GM18499 (cell line): Measurements from ENCODE around the gene ARSG.
"Not testable (repeated sequence)": the region's sequence is repeated elsewhere in the genome, so short reads cannot be mapped to it uniquely, and the experiment has no call there.

ENCODE experiments used
- ATAC-seq: cut with Tn5 transposase; IDR thresholded peaks from one replicate; pipeline ENCODE4 v1.9.1; 2021; ENCODE audit warnings: moderate number of reproducible peaks; ENCODE audit not compliant: insufficient read depth, unreplicated experiment

ARSG gene

DNA sequence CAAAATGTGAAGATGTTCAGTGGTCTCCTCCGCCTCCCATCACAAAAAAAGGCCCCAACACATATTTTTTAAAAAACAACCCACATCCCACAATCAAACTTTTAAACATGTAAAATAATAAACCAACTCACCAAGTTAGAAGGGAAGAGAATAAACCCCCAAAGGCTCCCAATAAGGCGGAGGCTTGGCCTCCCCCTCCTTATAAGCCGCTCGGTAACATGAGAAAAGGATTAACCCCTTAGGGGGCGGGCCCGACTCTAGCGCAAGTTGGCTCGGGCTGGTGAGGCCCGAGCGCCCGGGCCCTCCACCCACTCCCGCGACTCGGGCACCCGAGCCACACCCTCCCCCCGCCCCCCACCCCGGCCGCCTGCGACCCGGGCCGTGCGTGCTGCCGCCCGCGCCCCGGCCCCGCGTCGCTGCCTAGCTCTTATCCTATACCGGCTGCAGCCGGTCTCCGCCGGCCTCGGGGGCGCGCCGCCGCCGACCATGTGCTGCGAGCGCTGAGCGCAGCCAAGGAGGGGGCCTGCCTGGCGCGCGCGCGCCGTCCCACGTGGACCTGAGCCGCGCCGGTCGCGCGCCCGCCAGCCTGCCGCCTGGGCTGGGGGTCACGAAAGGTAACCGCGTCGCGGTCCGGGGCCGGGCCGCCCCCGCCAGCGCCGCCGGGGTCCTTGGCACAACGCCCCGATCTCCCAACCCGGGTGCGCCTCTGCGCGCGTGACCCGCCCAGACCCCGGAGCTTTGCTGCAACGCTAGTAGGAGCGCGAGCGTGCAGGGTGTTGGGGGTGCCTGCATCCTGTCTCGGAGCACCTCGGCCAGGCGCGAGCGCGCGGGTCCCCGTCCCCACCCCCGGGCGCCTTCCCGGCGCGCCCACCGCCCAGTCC lies at the start of gene ARSG, which contains the start of gene SLC16A6:
Gene ARSG, plus strand, starts transcription at position 541 of the 881 bp plus-strand sequence. CDS start 15,999 bp downstream, outside the sequence.
Gene SLC16A6, minus strand, starts transcription at position 173 of the 881 bp plus-strand sequence. CDS start 12,807 bp downstream, outside the sequence.
- no peak for ATAC-seq

DNA sequence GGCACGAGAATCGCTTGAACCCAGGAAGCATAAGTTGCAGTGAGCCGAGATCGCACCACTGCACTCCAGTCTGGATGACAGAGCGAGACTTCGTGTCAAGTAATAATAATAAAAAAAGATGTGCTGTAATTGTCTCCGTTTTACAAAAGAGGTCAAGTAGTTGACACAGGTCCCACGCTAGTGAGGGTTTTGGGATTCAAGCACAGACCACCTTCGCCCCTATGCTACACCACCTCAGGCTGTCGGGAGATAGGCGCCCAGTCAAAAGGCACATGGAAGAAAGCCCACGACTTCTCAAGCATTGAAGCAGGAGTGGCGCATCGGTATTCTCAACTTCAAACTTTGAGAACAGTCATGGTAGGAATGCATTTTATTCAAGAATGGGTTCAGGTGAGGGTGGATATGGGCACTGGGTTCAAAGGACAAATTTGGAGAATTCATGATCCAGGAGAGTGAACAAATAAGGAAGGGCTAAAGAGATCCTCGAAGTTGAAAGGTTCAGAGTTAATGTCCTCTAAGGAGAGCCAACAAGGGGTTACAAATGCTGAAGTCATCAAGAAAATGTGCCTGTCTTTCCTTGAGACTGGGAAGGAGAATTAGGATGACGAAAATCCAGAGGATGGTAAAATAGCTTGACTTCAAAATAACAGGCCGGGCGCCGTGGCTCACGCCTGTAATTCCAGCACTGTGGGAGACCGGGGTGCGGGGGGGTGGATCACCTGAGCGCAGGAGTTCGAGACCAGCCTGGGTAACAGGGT lies 44.8 kb upstream of the ARSG start:
- no peak for ATAC-seq

DNA sequence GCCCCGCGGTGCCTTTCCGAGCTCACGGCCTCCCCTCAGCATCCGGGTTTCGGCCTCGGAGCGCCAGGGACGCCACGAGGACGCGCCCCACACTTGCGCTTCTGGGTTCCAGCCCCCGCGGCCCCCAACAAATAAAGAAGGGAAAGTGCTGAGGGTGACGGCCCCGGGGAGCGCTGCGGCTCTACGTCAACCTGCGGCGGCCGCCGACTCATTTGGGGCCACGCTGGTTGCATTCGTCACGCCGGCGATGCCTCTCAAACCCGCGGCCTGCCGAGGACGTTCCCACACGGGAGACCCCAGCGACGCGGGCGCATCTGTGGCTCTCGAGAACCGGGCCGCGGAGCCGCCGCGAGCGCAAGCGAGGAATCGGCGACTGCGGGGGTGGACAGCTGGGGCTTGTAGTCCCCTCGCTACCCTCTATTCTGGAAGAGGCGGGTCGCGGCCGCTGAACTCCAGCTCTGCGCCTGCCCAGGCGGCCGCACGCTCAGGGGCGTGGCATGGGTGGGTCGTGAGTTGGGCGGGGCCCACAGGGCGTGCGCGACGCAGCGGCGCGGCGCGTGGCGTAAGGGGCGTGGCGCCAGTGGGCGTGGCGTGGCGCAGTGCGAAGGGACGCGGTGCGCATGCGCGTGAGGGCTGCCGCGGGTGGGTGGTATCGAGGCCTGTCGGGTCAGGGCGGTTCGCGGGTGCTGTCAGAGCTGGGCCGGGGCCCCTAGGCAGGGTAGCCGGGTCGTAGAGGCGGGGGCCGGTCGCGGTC lies 43.7 kb upstream of the ARSG start, which contains the start of gene AMZ2:
Gene AMZ2, plus strand, starts transcription at position 599 of the 754 bp plus-strand sequence. CDS start 2,145 bp downstream, outside the sequence.
- peak; percentile 72 for ATAC-seq

DNA sequence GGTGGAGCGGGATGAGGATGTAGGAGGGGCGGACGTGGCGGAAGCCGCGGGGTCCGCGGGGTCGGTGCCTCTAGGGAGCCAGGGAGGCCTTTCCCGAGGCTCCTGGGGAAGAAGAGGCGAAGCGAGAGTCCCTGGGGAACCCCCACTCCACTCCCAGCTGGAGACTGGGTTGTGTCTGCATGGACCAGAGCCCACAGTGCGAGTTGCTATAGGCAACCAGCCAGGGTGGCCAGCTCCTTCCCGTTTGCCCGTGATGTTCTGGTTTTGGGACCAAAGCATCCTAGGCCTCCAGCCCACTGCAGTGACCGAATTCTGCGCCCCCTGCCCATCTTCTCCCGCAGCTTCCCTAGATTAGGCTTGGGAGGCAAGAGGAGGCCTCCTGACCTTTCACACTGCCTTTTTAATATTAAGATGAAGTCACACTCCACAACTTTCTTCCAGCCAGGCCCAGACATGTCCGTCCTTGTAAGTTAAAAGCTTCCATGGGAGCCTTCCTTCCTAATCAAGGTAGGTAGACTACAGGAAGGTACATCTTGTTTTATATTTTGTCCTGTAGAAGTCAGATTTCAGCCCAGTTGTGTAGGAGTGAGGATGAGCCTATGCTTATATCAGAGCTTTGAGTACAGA lies 43.0 kb upstream of the ARSG start:
- ATAC-seq: no peak

DNA sequence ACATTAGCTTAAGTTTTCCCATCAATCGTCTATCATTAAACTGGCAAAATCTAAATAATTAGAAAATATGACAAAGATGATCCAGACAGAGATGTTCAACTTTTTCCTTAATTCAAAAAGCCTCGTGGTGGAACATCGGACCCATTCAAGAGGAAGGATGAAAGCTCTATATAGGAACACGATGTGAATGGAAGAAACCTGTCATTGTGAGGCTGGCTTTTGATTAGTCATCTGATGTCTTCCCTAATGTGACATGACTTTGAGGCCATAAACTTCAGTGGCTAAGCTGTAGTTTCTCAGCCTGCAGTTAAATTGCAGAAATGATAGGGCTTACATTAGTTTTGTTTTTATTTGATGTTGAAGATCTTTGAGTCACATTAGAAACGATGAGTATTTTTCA lies 42.4 kb upstream of the ARSG start:
- ATAC-seq: no peak

DNA sequence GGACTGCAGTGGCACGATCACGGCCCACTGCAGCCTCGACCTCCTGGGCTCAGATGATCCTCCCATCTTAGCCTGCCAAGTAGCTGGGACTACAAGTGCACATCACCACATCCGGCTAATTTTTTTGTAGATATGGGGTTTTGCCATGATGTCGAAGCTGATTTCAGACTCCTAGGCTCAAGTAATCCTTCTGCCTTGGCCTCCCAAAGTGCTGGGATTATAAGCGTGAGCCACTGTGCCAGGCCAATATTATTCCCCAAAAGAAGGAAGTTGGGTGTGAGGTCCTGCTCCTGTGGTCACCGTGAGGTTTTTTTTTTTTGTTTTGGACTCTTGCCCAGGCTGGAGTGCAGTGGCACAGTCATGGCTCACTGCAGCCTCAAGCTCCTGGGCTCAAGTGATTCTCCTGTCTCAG lies 41.9 kb upstream of the ARSG start:
- ATAC-seq: no peak

DNA sequence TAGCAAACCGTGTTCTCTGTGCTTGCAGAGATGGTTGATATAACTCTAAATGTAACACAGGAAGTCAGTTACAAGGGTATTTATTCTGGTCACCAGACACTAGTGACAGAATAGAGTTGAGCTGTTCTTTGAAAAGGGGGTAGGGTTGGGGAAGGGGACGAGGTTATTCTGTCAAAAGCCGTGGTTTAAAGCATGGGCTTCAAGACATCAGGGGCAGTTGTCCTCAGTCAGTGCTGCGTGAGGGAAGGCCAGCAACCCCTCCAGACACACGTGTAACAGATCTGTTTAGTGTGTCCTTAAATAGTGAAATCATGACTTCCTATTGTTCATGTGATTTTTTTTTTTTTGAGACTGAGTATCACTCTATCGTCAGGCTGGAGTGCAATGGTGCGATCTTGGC lies 37.9 kb upstream of the ARSG start:
- not testable (repeated sequence) for ATAC-seq

DNA sequence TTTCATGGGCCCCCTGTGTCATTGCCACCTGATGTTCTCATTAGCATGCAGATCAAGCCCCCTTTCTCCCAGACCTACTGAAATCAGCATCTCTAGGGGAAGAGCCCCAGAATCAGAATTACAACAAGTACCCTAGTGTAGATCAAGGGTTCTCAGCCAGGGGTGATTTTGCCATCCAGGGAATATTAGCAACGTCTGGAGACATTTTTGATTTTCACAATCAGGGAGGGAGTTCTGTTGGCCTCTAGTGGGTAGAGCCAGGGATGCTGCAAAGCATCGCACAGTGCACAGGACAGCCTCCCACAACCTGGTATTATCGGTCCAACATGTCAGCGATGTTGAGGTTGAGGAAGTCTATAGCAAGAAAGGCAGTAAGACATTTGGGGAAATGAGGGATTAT lies 36.1 kb upstream of the ARSG start:
- no peak for ATAC-seq

DNA sequence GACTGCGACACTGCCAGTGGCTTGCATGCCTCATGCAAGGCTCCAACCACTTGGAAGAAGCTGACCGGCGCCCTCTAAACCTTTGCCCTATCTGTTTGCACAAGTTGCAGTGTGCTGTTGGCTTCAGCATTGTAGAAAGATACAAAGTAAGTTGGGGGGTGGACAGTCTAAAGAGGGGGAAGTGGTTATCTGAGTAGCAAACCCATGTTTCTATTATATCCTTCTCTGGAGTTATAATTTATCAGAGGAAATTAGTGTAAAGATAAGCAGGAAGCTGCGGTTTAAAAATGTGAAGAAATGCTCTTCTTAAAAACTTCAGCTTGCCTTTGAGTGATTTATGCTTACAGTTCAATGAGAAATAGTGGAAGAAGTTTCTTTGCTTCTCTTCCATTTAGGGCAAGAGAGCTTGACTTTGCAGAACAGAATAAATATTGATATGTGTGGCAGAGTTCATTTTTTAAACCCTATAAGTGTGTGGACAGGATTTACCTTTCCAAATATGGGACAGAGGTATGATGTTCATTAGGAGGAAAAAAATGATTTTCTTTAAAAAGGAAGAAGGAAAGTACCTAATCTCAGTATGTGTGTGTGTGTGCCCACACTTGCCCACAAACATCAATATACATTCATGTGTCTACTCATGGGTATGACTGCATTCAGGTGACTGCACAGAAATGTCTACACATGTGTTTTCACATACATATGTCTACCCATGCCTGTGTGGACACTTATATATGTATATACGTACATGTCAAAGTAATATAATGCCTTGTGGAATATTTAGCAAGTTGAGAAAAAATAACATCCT lies 35.4 kb upstream of the ARSG start:
- no peak for ATAC-seq

DNA sequence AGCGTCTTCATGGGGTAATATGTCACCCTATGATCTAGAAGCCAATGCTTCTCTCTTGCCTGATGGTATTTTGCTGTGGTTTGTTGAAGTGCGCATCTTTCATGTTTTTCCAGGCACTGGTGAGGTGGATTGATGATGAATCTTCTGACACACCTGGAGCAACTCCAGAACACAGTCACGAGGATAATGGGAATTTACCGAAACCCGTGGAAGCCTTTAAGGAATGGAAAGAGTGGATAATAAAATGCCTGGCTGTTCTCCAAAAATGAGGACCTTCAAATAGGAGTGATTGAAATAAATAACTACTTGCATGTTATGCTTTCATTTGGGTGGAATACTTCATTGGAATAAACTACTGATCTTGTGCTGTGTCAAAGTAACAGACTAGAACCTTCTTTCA lies 34.6 kb upstream of the ARSG start:
- ATAC-seq: not testable (repeated sequence)

DNA sequence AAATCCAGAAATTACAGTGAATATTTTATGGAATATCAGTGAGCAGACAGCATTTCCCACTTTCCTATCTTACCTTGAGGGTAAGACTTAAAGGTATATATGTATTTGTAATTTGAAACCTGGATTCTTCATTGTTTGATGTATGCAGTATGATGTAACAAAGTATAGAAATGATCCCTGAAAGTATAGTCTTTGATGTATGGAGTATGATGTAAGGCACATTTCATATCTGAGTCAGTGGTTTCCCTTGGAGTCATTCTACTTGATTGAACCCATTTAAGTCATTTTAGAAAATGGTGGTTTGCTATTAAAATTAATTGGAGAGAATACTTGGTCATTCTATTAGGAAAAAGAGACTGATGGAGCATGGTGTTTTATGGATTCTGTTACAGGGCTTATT lies 33.4 kb upstream of the ARSG start:
- ATAC-seq: no peak

DNA sequence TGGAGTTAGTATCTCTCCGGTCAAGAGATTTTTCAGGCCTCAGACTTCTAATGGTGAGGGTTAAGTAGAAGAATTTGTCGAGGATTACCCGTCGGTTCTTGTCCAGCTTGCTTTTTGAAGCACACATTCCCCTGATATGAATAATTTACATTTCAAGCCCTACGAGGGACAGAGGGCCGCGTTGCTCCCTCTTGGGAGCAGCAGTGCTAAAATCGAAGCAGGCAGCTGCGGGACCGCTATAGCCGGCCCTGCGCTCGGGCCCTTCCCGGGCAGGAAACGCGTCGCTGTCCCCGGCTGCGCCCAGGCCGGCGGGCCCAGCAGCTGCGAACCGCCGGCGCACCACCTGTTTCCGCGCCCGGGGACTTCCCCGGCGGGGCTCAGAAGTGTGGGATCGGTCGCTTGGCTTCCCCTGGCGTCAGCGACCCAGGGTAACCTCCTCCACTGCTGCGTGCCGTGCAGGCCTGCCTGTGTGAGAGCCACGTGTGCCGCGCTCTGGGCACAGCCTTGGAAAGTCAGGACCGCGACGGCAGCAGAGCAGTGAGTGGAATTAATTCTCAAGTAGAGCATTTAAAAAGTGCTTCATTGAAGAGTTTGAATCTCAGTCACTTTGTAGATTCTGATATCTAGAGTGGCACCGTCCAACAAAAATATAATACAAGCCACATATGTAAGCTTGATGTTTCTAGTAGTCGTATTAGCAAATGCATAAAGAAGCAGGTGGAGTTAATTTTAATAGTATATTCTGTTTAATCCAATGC lies 32.2 kb upstream of the ARSG start:
- ATAC-seq: peak; percentile 38

DNA sequence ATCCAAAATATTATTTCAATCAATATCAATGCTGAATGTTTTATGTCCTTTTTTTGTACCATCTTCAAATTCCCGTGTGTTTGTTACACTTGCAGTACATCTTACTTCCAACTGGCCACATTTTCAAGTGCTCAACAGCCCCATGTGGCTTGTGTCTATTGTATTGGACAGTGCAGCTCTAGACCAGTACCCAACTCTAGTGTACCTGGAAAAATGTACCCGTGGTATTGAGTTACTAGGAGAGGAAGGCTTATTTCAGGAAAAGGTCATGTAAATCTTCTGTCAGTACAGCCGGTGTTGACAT lies 31.7 kb upstream of the ARSG start:
- not testable (repeated sequence) for ATAC-seq

DNA sequence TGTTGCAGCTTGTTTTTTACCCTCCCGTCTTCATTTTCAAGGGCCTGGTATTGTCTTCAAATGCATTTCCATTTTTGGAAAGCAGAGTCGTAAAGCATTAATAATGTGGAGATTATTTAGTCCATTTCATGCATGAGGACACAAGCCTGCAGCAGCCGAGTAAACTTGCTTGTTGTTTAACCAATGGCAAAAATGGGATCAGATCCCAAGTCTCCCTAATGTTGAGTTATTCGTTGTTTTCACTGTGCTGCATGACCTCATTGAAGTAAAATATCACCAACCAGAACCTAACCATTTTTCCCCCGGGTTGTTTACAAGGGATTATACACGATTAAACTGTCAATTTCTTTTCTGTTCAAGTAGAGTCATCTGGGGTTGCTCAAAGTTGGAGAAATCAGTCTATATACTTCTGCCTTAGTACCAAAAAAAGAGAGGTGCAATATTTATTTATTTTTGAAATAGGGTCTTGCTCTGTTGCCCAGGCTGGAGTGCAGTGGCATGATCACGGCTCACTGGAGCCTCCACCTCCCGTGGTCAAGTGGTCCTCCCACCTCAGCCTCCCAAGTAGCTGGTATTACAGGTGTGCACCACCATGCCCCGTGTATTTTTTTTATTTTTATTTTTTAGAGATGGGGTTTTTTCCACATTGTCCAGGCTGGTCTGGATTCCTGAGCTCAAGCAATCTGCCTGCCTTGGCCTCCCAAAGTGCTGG lies 31.1 kb upstream of the ARSG start:
- no peak for ATAC-seq

DNA sequence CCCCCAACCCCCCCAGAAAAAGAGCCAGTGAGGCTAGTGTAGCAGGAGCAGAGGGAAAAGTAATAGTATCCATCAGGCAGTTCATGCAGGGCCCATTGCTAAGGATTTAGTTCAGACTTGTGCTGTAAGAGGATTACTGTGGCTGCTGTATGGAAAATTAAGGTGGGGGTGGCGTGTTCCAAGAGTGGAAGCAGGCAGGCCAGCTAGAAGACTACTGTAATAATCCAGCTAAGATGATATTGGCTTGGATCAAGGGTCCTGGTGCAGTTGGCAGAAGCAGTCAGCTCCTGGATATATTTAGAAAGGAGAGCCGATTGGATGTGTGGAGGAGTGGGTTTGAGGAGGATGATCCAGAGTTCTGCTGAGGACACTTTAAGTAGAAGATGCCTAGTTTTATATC lies 28.8 kb upstream of the ARSG start:
- not testable (repeated sequence) for ATAC-seq

DNA sequence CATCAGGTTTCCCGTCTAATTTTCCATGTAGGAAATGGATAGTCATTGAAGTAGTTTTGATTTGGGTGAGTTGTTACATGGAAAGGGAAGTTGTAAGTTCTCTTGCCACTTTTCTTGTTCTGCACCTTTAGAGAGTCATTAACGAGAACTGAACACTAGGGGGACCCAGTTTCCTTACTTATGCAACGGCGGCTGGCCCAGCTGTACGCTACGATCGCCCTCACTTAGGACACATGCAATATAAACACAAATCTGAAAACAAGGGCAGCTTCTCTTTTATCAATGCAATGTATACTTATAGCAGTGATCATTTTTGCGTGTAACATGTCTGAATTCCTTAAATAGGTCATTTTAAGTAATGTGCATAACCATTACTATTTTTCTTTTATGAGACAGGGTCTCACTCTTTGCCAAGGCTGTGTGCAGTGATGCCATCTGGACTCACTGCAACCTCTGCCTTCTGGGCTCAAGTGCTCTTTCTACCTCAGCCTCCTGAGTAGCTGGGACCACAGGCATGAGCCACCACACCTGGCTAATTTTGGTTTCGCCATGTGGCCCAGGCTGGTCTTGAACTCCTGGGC lies 28.1 kb upstream of the ARSG start:
- ATAC-seq: not testable (repeated sequence)

DNA sequence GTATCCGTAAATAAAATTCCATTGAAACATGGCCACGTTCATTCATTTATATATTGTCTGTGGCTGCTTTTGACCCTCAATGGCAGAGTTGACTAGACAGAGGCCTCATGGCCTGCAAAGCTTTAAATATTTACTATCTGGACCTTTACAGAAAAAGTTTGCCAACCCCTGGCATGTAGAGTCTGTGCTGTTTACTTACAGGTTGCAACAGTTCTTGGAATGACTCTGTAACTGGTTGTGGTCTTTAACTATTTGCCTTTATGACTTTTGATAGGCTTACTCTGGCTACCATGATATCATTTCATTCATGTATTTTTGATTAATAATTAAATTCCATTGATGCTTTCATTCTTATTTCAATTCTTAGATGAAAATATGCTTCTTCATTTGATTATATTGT lies 25.5 kb upstream of the ARSG start:
- not testable (repeated sequence) for ATAC-seq

DNA sequence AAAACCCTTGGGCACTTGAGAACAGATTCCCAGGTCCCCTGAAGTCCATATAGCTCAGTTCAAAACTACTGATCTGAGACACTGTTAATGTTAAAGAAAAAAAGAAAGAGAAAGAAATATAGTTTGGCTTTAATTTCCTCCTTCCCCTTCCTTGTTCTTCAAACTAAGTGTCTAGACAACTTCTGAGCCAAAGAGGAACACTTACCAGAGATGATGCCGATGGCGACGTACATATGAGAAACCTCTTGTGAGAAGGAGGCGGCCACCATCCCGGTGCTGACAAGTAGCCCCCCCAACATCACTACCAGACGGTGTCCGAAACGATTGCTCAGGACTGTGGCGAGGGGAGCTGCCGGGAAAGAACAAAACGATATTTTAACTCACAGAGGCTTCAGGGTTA lies 17.6 kb upstream of the ARSG start:
- no peak for ATAC-seq
